ENCODE data around the gene GLS2.

GRCh38 chr12:56431288-56431687 lies 56.7 kb downstream of the GLS2 start:
- TF ChIP-seq POLR2A (IDR thresholded peaks at IDR 0.05): no peak
- no peak for TF ChIP-seq CTCF (IDR thresholded peaks at IDR 0.05)

Data from adrenal gland (tissue), 5 donors.